DND-41 (cell line): ENCODE data around the gene KLK6.
"Not testable (repeated sequence)": the region's sequence is repeated elsewhere in the genome, so short reads cannot be mapped to it uniquely, and the experiment has no call there.

ENCODE experiments used
- ATAC-seq: fragments of 200-7000 bp; cut with Tn5 transposase; 3 replicates; pipeline ENCODE4 v1.9.1; 2021; ENCODE audit warnings: low read depth; ENCODE audit not compliant: insufficient read depth
- DNase-seq: peaks from one replicate; pipeline ENCODE4 v3.0.0-alpha.2; 2020
- H2AFZ ChIP-seq: 2 replicates; pipeline ENCODE4 v1.6.0; 2012; ENCODE audit warnings: low read depth, low read length
- H3K27ac ChIP-seq: 2 replicates; pipeline ENCODE4 v1.5.1; 2012; ENCODE audit warnings: low read length, inconsistent platforms
- H3K27me3 ChIP-seq: fragments of 200-600 bp; sonication (generic); 2 replicates; pipeline ENCODE4 v1.6.0; 2012; ENCODE audit warnings: low read length, mild to moderate bottlenecking, inconsistent platforms; ENCODE audit not compliant: insufficient read depth, poor library complexity
- H3K36me3 ChIP-seq: 2 replicates; pipeline ENCODE4 v1.5.1; 2012; ENCODE audit warnings: low read length, inconsistent platforms; ENCODE audit not compliant: insufficient read depth
- H3K4me1 ChIP-seq: 2 replicates; pipeline ENCODE4 v1.5.1; 2012; ENCODE audit warnings: mild to moderate bottlenecking, low read length; ENCODE audit not compliant: insufficient read depth
- H3K4me2 ChIP-seq: 2 replicates; pipeline ENCODE4 v1.6.0; 2012; ENCODE audit warnings: mild to moderate bottlenecking, moderate library complexity, low read length, inconsistent platforms; ENCODE audit not compliant: insufficient read depth
- H3K4me3 ChIP-seq, 2 experiments: fragments of 200-600 bp in 1 of 2; shearing (Covaris generic) in 1 of 2; 2 replicates each; pipeline ENCODE4 v1.5.1; 2012 to 2016; ENCODE audit warnings: inconsistent platforms in 2 of 2, low read length in 2 of 2, mild to moderate bottlenecking in 2 of 2, low read depth in 1 of 2, moderate library complexity in 1 of 2
- H3K79me2 ChIP-seq: 2 replicates; pipeline ENCODE4 v1.6.0; 2012; ENCODE audit warnings: low read length, inconsistent platforms; ENCODE audit not compliant: insufficient read depth
- H3K9ac ChIP-seq: 2 replicates; pipeline ENCODE4 v1.6.0; 2012; ENCODE audit warnings: low read depth, mild to moderate bottlenecking, inconsistent platforms, low read length, moderate library complexity
- H3K9me3 ChIP-seq: 2 replicates; pipeline ENCODE4 v1.5.1; 2012; ENCODE audit warnings: low read length, moderate library complexity, mild to moderate bottlenecking, inconsistent platforms; ENCODE audit not compliant: insufficient read depth, severe bottlenecking
- H4K20me1 ChIP-seq: 2 replicates; pipeline ENCODE4 v1.6.0; 2012; ENCODE audit warnings: low read length; ENCODE audit not compliant: insufficient read depth
- EZH2 ChIP-seq: IDR thresholded peaks from 3 replicates; pipeline ENCODE4 v1.6.1; 2012; ENCODE audit warnings: borderline replicate concordance, low read depth, mild to moderate bottlenecking, moderate library complexity, low read length, inconsistent platforms; ENCODE audit not compliant: severe bottlenecking
- TF ChIP-seq, protein P1 (sequence below): IDR thresholded peaks from 2 replicates; pipeline ENCODE4 v1.5.1; 2012; ENCODE audit warnings: borderline replicate concordance, low read length, moderate library complexity, mild to moderate bottlenecking; ENCODE audit not compliant: poor library complexity, severe bottlenecking; ENCODE audit errors: extremely low read depth

KLK6 gene

DNA sequence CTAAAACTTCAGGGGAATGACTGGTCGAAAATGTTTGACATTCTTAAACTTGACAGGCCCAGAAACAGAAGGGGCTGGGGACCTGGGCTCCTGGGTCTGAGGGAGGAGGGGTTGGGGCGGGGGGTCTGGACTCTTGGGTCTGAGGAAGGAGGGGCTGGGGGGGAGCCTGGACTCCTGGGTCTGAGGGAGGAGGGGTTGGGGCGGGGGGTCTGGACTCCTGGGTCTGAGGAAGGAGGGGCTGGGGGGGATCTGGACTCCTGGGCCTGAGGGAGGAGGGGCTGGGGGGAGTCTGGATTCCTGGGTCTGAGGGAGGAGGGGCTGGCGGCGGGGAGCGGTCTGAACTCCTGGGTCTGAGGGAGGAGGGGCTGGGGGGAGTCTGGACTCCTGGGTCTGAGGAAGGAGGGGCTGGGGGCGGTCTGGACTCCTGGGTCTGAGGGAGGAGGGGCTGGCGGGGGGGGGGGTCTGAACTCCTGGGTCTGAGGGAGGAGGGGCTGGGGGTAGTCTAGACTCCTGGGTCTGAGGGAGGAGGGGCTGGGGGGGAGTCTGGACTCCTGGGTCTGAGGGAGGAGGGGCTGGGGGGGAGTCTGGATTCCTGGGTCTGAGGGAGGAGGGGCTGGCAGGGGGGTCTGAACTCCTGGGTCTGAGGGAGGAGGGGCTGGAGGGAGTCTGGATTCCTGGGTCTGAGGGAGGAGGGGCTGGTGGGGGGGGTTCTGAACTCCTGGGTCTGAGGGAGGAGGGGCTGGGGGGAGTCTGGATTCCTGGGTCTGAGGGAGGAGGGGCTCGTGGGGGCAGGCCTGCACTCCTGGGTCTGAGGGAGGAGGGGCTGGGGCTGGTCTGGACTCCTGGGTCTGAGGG, 5.5 kb upstream of the KLK6 start:
- no peak overlapping the region for H3K4me3 ChIP-seq
- H3K4me2 ChIP-seq = no peak overlapping the region
- TF ChIP-seq, protein P1, sequence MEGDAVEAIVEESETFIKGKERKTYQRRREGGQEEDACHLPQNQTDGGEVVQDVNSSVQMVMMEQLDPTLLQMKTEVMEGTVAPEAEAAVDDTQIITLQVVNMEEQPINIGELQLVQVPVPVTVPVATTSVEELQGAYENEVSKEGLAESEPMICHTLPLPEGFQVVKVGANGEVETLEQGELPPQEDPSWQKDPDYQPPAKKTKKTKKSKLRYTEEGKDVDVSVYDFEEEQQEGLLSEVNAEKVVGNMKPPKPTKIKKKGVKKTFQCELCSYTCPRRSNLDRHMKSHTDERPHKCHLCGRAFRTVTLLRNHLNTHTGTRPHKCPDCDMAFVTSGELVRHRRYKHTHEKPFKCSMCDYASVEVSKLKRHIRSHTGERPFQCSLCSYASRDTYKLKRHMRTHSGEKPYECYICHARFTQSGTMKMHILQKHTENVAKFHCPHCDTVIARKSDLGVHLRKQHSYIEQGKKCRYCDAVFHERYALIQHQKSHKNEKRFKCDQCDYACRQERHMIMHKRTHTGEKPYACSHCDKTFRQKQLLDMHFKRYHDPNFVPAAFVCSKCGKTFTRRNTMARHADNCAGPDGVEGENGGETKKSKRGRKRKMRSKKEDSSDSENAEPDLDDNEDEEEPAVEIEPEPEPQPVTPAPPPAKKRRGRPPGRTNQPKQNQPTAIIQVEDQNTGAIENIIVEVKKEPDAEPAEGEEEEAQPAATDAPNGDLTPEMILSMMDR = no peak
- no peak for TF ChIP-seq EZH2

DNA sequence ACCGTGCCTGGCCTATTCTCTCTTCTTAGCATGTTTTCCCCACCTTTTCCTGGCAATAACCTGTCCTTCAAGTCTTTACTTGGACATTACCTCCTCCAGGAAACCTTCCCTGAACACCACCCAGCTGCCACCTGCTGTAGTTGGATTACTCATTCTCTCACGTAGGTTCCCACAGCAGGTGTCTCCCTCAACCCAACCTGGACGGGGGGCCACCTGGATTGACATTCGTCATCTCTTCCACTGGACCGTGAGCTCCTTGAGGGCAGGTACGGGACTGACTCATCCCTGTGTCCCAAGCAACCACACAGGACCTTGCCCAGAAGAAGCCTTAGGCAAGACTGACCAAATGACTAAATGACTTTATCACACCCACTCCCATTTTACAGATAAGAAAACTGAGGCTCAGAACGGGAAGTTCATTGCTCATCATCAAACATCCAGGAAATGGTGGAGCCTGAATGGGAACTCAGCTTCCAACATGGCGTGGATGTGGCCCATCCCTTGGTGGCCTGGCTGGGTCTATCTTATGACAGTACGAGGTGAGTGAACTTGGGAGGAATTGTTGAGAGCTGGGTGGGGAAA, 3.5 kb upstream of the KLK6 start:
- Histone ChIP-seq H3K27ac (no peak overlapping the region), H3K27me3 (no peaks in the 10 kb centered on the region)

More for the DNA sequence above, 5.5 kb upstream of the KLK6 start:
- DNase-seq (no peak), ATAC-seq (no peak)
- H4K20me1 ChIP-seq = no peaks in the 10 kb centered on the region
- no peak overlapping the region for H3K9ac ChIP-seq
- H3K79me2 ChIP-seq = no peaks in the 10 kb centered on the region
- H3K27me3 ChIP-seq = no peaks in the 10 kb centered on the region
- H2AFZ ChIP-seq = no peak overlapping the region
- no peaks in the 10 kb centered on the region for H3K36me3 ChIP-seq
- no peak overlapping the region for H3K27ac ChIP-seq
- H3K4me1 ChIP-seq = no peaks in the 10 kb centered on the region
- H3K9me3 ChIP-seq = no peaks in the 10 kb centered on the region

DNA sequence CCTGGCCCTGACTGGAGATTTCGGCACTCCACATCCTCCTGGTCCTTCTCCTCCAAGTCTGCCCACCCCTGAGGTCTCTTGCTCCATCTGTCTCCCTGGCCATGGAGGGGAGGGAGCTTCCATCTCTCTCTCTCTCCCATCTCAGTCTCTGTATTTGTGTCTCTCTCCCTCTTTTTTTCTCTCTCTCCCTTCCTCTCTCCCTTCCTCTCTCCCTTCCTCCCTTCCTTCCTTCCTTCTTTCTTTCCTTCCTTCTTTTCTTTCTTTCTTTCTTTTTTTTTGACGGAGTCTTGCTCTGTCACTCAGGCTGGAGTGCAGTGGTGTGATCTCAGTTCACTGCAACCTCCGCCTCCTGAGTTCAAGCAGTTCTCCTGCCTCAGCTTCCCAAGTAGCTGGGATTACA, 419 bp upstream of the KLK6 start:
- H3K9me3 ChIP-seq, H3K79me2 ChIP-seq, H3K27me3 ChIP-seq, H2AFZ ChIP-seq, ATAC-seq, H3K27ac ChIP-seq, H3K36me3 ChIP-seq, H3K4me2 ChIP-seq, H3K9ac ChIP-seq, H4K20me1 ChIP-seq, H3K4me1 ChIP-seq, DNase-seq, H3K4me3 ChIP-seq: not testable (repeated sequence)

More for the DNA sequence above, 3.5 kb upstream of the KLK6 start:
- H3K79me2 ChIP-seq = no peaks in the 10 kb centered on the region
- H3K36me3 ChIP-seq = no peaks in the 10 kb centered on the region
- H3K4me1 ChIP-seq = no peaks in the 10 kb centered on the region
- ATAC-seq (no peak), DNase-seq (no peak)
- H3K4me3 ChIP-seq = no peak overlapping the region
- TF ChIP-seq EZH2 = no peak
- TF ChIP-seq, protein P1 = no peak
- H3K9ac ChIP-seq = no peak overlapping the region
- H3K4me2 ChIP-seq = no peak overlapping the region
- H4K20me1 ChIP-seq = 0 out of 2 replicates have a peak, but pooled peaks cover 2% of the 10 kb centered on the region
- H3K9me3 ChIP-seq = no peaks in the 10 kb centered on the region
- no peak overlapping the region for H2AFZ ChIP-seq

DNA sequence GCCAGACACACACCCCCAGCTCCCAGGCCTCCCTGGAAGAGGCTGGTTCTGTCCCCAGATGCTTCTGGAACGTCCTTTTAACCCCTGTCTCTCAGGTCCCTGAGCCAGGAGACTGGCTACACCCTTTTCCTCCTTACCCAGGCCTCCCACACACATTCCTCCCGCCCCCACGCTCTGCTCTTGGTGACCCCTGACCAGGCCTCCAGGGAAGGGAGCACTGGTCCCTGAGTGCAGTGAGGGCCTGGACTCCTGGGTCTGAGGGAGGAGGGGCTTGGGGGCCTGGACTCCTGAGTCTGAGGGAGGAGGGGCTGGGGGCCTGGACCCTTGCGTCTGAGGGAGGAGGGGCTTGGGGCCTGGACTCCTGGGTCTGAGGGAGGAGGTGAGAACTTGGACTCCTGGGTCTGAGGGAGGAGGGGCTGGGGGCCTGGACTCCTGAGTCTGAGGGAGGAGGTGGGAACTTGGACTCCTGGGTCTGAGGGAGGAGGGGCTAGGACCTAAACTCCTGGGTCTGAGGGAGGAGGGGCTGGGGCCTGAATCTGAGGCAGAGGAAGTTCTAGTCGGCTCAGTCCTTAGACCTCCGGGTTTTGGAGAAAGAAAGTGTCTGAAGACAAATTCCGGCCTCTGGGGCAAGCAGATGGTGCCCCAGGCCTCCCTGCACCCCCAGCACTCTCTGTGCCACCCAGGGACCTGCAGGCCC, 527 bp downstream of the KLK6 start:
- Histone ChIP-seq H3K36me3 (no peaks in the 10 kb centered on the region), H3K27me3 (no peaks in the 10 kb centered on the region), H3K9ac (no peak overlapping the region), H3K79me2 (no peaks in the 10 kb centered on the region), H3K4me3 (no peak overlapping the region), H3K4me2 (no peak overlapping the region), H3K27ac (no peak overlapping the region), H2AFZ (no peak overlapping the region), H3K9me3 (no peaks in the 10 kb centered on the region), H4K20me1 (0 out of 2 replicates have a peak, but pooled peaks cover 2% of the 10 kb centered on the region), H3K4me1 (no peaks in the 10 kb centered on the region)
- DNase-seq = no peak
- no peak for TF ChIP-seq EZH2
- TF ChIP-seq, protein P1 = no peak
- ATAC-seq = no peak
